HG03354 (cell line): ENCODE measurements around the gene PLEKHB2.
"Not testable (repeated sequence)": the region's sequence is repeated elsewhere in the genome, so short reads cannot be mapped to it uniquely, and the experiment has no call there.

Experiments used
- ATAC-seq: cut with Tn5 transposase; IDR thresholded peaks from one replicate; pipeline ENCODE4 v1.9.1; 2021; ENCODE audit warnings: mild to moderate bottlenecking; ENCODE audit not compliant: unreplicated experiment, poor library complexity, severe bottlenecking

PLEKHB2 gene, protein sequence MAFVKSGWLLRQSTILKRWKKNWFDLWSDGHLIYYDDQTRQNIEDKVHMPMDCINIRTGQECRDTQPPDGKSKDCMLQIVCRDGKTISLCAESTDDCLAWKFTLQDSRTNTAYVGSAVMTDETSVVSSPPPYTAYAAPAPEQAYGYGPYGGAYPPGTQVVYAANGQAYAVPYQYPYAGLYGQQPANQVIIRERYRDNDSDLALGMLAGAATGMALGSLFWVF

DNA sequence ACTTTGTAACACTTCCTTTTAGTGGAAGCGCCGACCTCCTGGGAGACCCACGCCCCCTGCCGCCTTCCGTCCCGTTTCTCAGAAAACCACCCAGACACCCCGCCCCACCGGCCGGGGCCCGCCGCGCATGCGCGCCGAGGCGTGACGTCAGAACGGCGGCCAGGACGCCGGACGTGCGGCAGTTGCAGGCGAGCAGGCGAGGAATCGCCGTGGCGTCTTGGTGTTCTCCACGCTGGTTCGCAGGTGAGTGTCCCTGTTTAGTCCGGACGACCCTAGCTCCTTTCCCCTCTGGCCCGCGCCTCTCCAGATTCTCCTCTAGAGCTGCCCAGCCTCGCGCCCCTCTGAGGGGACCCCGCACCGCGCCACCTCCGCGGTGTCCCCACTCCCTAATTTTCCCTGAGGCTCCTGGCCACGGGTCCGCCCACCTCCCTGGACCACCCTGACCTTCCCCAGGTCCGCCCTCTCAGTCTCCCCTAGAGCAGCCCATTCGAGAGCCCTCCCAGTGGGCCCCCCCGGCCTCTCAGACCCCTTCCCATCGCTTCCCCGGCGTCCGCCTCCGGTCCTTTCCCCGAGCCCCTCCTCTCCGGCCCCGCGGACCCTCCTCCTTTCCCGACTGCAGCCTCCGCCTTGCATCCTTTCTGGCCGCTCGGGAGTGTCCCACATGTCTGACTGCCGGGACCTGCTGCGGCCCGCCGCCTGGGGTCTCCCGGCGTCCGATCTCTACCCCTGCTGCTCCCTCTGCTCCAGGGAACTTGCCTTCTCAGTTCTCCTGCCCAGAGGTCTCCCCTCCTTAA, at the start of gene PLEKHB2:
Gene PLEKHB2 (plus strand): TSS at position 181 of the 794 bp plus-strand sequence. CDS start 15,606 bp downstream, outside the sequence.
- peak; percentile 77 for ATAC-seq

DNA sequence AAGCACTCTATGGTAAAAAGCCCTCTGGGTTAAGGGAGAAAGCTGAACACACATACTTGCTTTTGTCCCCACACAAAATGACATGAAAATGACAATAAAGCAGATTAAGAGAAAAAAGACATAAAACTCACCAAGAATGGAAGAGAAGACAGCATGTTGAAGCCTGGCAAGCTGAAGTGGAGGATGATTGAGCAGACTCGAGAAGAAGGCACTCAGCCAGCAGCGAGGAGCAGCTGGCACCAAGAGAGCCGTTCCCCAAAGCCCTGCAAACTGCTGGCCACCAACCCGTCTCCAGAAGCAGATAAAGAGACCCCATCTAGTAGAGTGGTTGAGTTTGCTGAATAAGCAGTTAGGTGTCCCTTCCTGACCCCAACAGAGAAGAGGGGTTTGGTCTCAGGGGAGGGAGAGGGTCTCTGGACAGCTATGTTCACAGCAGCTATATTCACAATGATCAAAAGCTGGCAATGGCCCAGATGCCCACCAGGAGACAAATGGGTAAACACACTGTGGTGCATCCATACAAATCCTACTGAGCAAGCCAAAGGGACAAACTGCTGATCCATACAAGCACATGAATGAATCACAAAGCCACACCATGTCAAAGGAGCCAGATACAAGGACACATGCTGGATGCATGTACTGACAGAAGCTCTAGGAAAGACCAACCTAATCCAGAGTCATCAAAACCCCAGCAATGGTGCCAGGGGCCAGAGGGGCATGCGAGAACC, 48.8 kb upstream of the PLEKHB2 start:
- ATAC-seq, result no peak

DNA sequence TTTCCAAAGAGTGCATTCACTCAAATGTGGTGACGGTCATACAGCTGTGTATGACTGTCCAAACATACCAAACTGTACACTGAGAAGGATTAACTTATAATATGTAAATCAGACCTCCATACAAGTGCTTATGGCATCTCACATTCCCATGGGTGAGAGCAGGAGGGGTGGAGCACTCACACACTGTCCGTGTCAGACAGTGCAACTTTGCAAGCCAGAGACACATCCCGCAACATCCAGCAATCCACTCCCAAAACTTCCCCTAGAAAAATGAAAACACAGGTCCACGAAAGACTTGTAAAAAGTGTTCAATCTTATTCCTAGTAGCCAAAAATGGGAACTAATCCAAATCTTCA, 48.2 kb upstream of the PLEKHB2 start:
- ATAC-seq, result no peak

DNA sequence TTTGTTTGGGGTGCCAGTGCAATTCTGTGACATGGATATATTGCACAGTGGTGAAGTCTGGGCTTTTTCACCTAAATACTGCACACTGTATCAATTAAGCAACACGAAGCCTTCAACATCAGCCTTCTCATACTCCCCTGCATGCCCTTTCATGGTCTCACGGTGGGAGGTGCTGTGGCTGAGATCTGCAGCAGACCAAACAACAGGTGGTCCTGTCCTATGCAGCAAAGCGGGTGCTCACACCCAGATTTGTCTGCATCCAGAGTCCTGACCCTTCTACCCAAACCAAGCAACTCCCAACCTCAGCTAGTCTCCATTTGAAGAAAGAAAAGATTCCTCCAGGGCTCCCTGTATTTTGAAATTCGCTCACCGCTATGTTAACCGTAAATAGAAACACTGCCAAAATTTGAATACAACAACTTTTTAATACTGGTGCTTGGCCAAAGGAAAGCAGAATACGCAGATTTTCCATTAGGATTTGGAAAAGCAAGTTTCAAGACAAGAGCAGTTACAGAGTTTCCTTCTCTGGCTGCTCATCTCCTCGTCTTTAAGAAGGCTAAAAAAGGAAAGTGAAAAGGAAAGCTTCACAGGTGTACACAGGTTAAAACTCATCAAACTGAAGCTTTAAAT, 46.8 kb upstream of the PLEKHB2 start:
- no peak for ATAC-seq

DNA sequence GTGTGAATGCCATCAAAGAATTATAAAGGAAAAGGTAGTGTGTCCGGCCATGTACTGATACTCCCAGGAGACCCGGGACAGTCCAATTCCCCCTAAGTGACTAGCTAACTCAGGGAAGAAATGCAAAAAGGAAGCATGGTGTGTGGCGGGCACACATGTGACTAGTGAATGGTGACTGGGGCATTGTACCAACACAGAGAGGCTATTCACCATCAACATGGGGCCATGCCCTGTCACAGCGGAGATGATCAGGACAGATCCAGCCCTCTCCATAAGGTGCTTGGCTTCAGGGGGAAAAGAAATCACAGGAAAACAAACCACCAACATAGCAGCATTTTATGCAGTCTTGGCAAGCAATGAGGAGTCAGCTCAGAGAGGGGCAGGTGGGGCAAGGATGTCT, 46.2 kb upstream of the PLEKHB2 start:
- no peak for ATAC-seq

DNA sequence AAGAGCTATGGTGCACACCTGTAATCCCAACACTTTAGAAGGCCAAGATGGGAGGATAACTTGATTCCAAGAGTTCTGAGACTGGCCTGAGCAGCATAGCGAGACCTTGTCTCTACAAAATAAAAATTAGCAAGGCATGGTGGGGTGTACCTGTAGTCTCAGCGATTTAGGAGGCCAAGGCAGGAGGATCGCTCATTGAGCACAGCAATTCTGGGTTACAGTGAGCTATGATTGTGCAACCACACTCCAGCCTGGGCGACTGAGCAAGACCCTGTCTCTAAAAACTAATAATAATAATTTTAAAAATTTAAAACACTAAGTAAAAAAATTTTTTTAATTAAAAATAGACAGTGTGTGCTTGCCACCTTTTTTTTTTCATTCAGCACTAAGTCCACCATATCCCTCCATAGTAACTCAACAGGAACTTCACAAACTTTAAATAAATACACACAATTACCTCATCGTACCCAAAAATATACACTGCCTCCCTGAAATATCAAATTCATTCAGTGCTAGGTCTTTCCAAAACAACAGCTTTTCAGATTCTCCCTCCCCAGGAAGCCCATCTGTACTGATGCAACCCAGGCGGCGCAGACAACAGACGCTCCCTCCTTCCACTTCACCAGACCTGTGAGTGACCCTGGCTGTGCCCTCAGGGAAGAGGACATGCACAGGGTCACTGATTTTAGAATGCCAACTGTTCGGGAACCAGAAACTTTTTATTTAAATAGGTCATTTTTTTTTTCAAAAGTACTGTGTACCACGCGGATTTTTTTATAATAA, 41.4 kb upstream of the PLEKHB2 start:
- no peak for ATAC-seq

DNA sequence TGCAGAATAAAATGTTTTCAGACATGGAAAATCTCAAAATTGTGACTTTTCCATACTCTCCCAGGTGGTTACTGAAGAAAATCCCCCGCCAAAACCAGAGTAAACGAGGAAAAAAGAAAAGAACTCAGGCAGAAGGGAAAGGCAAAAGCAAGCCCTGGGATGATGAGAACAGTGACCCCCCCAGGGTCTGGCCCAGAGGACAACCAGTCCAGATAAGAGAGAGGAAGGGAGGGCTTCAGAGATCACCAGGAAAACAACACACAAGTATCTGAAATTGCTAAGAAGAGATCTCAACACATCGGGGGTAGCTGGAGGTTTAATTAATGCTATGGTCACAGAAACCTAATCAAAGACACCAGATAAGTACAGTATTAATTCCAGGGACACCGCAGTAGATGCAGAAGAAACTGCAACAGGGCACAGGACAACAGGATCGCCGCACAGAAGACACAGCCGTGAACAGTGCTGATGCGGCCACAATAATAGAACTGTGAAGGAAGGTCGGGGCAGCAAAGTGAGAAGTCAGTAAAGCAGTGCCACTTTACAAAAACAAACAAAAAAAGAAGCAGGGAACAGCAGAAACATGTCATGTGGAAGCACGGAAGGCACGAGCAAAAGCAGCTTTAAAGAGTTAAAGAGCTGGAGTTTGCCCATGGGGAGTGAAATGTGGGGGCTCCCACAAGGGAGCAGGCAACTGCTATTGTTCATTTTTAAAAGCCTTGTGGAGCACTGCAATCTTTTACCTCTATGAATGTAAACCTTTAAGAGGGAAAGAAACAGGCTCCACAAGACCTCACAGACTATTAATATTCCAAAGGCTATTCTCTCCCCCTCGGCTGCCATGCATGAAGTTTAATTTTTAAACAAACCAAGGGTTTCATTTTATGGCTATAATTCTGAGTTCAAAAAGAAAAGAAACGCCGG, 40.3 kb upstream of the PLEKHB2 start:
- ATAC-seq, result no peak

DNA sequence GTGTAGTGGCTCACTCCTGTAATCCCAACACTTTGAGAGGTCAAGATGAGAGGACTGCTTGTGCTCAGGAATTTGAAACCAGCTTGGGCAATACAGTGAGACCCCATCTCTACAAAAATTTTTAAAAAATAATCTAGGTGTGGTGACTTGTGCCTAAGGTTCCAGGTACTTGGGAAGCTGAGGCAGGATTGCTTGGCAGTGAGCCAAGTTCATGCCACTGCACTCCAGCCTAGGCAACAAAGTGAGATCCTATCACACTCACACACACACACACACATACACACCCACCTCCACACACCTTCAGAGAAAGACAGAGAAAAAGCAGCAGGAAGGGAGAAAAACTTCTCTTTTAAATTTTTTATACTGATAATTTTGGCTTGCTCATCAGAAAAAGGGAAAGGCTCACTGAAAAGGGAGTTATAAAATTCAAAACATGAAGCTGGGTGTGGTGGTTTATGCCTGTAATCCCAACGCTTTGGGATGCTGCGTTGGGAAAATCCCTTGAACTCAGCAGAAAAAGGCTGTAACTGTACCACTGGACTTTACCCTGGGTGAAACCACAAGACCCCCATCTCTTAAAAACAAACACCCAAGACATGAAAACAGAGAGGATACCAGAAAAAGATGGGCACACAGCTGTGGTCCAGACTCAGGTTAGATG, 37.5 kb upstream of the PLEKHB2 start:
- ATAC-seq, result no peak

DNA sequence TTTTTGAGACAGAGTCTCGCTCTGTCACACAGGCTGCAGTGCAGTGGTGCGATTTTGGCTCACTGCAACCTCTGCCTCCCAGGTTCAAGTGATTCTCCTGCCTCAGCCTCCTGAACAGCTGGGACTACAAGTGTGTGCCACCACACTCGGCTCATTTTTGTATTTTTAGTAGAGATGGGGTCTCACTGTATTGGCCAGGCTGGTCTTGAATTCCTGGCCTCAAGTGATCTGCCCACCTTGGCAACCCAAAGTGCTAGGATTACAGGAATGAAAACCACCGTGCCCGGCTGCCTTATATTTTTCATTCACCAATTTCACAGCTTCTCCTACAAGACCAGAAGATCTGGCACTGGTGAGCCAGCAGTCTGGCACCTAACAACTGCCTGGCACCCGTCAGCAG, 37.0 kb upstream of the PLEKHB2 start:
- ATAC-seq, result not testable (repeated sequence)

DNA sequence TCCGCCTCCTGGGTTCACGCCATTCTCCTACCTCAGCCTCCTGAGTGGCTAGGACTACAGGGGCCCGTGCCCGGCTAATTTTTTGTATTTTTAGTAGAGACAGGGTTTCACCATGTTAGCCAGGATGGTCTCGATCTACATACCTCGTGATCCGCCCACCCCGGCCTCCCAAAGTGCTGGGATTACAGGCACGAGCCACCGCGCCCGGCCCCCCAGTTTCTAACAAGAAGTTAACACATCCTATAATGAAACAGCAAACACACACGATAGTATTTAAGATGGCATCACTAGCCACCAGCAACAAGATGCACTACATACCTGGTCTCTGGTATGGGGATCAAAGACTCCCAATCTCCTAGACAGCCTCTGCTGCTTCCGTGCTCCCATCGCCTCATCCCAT, 29.6 kb upstream of the PLEKHB2 start:
- not testable (repeated sequence) for ATAC-seq

DNA sequence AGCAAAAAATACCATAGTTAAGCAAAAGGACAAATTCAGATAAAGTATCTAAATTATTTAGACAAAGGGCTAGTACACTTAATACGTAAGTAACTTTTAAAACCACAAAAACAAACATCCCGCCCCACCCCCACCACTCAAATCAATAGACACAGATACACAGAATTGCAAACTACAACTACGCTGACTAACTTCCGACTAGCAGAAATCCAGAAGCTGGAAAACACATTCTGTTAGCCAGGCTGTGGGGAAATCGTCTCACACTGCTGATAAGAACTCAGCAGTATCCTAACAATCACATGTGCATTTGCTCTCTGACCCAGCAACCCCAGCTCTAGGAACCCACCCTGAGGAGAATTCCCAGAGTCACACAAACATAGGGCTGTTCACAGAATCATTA, 28.4 kb upstream of the PLEKHB2 start:
- no peak for ATAC-seq

DNA sequence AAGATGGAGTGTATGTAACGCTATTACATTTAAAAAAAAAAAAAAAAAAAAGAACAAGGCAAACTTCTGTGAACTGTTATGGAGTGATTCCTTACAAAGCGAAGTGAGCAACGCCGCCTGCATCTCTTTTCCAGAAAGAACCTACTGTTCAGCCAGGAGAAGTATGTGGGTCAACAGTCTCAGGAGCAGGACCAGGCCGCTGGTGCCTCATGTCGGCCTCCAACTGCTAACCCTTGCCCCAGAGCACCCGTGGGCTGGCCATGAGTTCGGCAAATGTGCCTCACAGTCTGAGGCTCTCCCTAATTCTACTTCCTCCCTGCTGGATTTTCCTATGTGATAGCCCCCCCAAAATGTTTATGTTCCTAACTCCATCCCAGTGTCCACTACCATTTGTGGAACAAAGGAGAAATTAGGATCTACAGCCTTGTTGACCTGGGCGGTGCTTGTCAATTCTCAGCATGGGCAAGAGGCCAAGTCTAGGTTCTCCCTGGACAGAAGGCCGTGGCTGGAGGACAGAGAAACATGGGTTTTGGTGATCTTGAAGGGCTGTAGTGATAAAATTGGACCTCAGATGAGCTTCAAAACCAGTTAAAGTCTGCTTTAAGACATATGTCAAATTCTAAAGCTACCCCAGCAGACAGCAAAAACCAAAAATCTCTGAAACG, 27.8 kb upstream of the PLEKHB2 start:
- ATAC-seq, result no peak

DNA sequence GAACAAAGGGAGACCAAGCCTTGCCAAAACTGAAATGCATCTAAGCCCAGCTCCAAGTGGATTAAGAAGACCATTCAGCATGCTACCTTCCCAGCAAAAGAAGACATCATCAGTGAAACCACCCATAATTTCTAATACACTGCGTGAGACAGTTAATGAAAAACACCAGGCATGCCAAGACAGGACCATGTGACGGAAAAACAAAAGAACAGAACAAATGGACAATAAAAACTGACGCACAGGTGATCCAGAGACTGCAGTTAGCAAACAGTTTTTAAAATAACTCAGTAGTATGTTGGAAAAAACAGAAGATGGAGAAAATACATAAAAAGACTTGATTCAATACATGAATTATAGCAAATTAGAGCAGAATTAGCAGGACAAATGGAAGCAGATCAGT, 27.2 kb upstream of the PLEKHB2 start:
- ATAC-seq, result no peak

DNA sequence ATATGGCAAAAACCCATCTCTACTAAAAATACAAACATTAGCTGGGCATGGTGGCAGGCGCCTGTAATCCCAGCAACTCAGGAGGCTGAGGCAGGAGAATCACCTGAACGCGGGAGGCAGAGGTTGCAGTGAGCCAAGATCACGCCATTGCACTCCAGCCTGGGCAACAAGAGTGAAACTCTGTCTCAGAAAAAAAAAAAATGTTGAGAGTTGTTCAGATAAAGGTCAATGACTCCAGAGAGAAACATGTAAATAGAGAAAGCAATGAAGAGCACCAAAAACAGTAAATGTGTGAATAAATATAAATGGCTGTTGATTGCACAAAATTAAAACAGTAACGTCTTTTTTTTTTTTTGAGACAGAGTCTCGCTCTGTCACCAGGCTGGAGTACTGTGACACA, 25.2 kb upstream of the PLEKHB2 start:
- ATAC-seq, result not testable (repeated sequence)

DNA sequence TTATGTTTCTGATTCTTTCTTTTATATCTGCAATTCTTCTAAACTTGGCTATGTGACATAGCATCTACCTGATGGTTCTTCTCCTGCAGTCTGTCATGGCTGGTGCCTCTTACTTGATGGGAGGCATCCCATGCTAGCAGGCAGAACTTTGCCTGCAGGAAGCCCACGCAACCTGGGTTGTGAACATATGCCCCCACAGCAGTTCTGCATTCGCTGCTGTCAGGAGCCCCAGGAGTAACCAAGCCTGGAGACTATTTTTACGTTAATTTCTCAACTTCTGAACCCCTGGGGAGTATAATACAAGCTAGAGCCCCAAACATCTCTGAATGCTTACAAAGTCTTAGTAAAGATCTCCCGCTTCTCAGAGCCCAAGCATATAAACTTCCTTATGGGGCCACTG, 23.9 kb upstream of the PLEKHB2 start:
- no peak for ATAC-seq

DNA sequence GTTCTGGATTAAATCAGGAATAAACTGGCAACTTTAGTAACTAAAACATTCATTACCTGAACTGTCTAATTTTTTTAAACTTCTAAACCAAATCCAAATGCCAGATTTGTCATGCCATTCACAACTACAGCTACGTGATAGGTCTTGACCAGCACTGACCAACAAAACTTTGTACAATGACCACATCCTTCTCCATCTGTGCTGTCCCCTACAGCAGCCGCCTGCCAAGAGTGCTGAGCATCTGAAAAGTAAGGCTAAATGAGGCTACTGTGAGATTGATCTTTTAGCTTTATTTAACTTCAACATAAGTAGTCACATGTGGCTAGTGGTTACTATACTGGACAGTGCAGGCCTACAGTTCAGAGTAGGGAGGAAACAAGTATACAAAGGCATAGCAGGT, 19.5 kb upstream of the PLEKHB2 start:
- ATAC-seq, result no peak

DNA sequence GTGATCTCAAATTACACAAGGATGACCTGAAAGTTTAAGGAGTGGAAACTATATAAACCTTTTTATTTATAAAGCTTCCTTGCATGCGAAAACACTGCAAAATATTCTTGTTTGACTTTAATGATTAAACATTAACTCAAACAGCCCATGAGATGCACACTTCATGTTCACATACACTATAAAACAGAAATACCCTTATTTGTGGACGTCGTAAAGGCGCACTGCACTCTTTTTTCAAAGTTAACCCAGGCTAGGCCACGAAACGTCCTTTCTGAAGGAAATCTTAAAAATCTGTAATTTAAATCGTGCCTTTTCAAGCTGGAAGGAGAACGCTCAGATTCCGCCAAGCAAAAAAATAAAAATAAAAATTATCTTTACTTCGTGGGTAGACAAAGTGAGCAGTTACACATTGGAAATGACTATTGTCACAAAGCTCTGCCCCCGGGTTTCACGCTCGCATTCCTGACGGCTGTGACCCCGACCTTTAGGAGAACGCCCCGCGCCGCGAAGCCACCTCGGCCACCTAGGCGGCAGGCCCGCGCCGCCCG, 12.6 kb upstream of the PLEKHB2 start:
- no peak for ATAC-seq
